HG03460 (cell line): ENCODE data around the gene MRPS25.
A peak's percentile ranks its signal among the peaks of the same experiment; 100 is the strongest.

Experiments
- ATAC-seq: cut with Tn5 transposase; IDR thresholded peaks from one replicate; pipeline ENCODE4 v1.9.1; 2021; ENCODE audit not compliant: unreplicated experiment

MRPS25 gene

GRCh38 chr3:15083252-15083651 lies 18.1 kb upstream of the MRPS25 start:
- no peak for ATAC-seq

GRCh38 chr3:15081960-15082664 lies 17.0 kb upstream of the MRPS25 start:
- ATAC-seq = no peak

GRCh38 chr3:15079091-15079490 lies 14.0 kb upstream of the MRPS25 start:
- ATAC-seq = no peak

GRCh38 chr3:15074500-15074899 lies 9.4 kb upstream of the MRPS25 start:
- ATAC-seq = no peak

GRCh38 chr3:15071699-15072098 lies 6.6 kb upstream of the MRPS25 start:
- no peak for ATAC-seq

GRCh38 chr3:15069441-15069840 lies 4.3 kb upstream of the MRPS25 start:
- ATAC-seq = no peak

- ATAC-seq = no peak
Observed at GRCh38 chr3:15066467-15066866, 1.4 kb upstream of the MRPS25 start.

GRCh38 chr3:15065550-15066007 lies 464 bp upstream of the MRPS25 start:
- ATAC-seq = no peak

- peak; percentile 23 for ATAC-seq
Observed at GRCh38 chr3:15064299-15064834, 748 bp downstream of the MRPS25 start.

GRCh38 chr3:15063656-15064286 lies 1.3 kb downstream of the MRPS25 start:
- ATAC-seq = no peak

GRCh38 chr3:15063238-15063637 lies 1.9 kb downstream of the MRPS25 start:
- ATAC-seq = no peak

GRCh38 chr3:15060029-15060428 lies 5.1 kb downstream of the MRPS25 start:
- no peak for ATAC-seq

- ATAC-seq = no peak
Observed at GRCh38 chr3:15056676-15057404, 8.3 kb downstream of the MRPS25 start.

- ATAC-seq = peak; percentile 52
Observed at GRCh38 chr3:15055019-15055557, 10.0 kb downstream of the MRPS25 start.

- ATAC-seq = no peak
Observed at GRCh38 chr3:15053541-15053940, 11.6 kb downstream of the MRPS25 start.

GRCh38 chr3:15052335-15053242 lies 12.5 kb downstream of the MRPS25 start:
- no peak for ATAC-seq

- ATAC-seq = peak; percentile 52
Observed at GRCh38 chr3:15051531-15051930, 13.6 kb downstream of the MRPS25 start.

- peak; percentile 79 for ATAC-seq
Observed at GRCh38 chr3:15050405-15051092, 14.6 kb downstream of the MRPS25 start.

- ATAC-seq = no peak
Observed at GRCh38 chr3:15049584-15049983, 15.5 kb downstream of the MRPS25 start.

GRCh38 chr3:15045667-15046066 lies 19.4 kb downstream of the MRPS25 start:
- ATAC-seq = no peak
